Measurements from ENCODE around the gene IDH1.

IDH1 gene

GRCh38 chr2:208208335-208209085 is 46.4 kb downstream of the IDH1 start:
- DNase-seq: no peak

- DNase-seq: no peak
Observed at GRCh38 chr2:208207769-208208168, 47.1 kb downstream of the IDH1 start.

- no peak for DNase-seq
Observed at GRCh38 chr2:208204166-208204565, 50.7 kb downstream of the IDH1 start.

GRCh38 chr2:208195531-208195930 is 59.3 kb downstream of the IDH1 start:
- no peak for DNase-seq

- DNase-seq: no peak
Observed at GRCh38 chr2:208192611-208193236, 62.1 kb downstream of the IDH1 start.

GRCh38 chr2:208189810-208190503 is 64.9 kb downstream of the IDH1 start, which contains the start of gene C2orf80:
C2orf80 (minus strand) TSS chr2:208190030; CDS start chr2:208186986, 3,044 bp downstream.
- no peak for DNase-seq

- no peak for DNase-seq
Observed at GRCh38 chr2:208189069-208189809, 65.6 kb downstream of the IDH1 start.

- DNase-seq: no peak
Observed at GRCh38 chr2:208186893-208187292, 68.0 kb downstream of the IDH1 start.

- DNase-seq: no peak
Observed at GRCh38 chr2:208186465-208186864, 68.4 kb downstream of the IDH1 start.

Measured in NCI-H748 treated with DMSO at 0.1 percent for 48 hours (cell line).